Hematopoietic multipotent progenitor cell treated with erythropoietin and hydrocortisone succinate and interleukin-3 and kit ligand, for 15 days (in vitro differentiated cells): Measurements from ENCODE around the gene SGCE.
"Not testable (repeated sequence)": the region's sequence is repeated elsewhere in the genome, so short reads cannot be mapped to it uniquely, and the experiment has no call there.

Experiments used
- DNase-seq: peaks from one replicate; pipeline ENCODE4 v3.0.0-alpha.2; 2015; ENCODE audit warnings: low spot score

The SGCE gene

DNA sequence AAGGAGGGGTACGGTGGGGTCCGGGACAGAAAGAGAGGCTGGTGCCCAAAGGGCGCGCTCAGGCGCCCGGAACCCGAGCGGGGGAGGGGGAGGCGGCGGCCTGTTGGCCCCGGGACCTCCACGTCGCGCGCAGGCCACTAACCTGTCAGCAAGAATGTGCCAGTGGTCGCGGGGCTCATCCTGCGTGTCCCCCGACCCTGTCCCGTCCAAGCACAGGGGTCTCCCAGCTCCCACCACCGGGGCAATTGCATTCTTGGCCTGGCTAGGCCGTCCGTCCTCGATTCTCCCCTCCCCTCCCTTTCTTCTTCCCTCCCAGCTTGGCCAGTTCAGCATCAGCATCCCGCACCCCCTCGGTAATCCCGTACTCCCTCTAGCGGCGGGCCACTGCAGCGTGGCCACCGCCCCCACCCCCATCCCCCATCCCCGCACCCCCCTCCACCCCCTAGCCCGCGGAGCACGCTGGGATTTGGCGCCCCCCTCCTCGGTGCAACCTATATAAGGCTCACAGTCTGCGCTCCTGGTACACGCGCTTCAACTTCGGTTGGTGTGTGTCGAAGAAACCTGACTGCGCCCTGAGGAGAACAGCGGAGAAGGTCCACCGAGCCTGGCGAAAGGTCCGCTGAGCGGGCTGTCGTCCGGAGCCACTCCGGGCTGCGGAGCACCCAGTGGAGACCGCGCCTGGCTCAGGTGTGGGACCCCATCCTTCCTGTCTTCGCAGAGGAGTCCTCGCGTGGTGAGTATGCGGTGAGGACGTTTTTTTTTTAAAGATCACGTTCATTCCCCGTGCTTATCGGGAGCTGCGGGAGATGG, at the start of gene SGCE:
Gene SGCE, minus strand, starts transcription at position 286 of the 810 bp plus-strand sequence. Its CDS starts 35 bp downstream, at position 251.
- DNase-seq: no peak

DNA sequence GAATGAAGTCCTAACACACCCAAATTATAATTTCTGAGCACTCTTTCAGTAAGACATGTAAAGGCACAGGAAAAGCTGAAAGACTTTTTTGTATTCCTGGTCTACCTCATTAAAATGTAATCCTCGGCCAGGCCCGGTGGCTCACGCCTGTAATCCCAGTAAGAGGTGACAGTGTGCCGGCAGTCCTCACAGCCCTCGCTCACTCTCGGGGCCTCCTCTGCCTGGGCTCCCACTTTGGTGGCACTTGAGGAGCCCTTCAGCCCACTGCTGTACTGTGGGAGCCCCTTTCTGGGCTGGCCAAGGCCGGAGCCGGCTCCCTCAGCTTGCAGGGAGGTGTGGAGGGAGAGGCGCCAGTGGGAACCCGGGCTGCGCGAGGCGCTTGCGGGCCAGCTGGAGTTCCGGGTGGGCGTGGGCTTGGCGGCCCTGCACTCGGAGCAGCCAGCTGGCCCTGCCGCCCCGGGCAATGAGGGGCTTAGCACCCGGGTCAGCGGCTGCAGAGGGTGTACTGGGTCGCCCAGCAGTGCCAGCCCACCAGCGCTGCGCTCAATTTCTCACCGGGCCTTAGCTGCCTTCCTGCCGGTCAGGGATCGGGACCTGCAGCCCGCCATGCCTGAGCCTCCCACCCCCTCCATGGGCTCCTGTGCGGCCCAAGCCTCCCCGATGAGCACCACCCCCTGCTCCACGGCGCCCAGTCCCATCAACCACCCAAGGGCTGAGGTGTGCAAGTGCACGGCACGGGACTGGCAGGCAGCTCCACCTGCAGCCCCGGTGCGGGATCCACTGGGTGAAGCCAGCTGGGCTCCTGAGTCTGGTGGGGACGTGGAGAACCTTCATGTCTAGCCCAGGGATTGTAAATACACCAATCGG, 49.5 kb upstream of the SGCE start:
- not testable (repeated sequence) for DNase-seq

- DNase-seq: no peak
Observed at GRCh38 chr7:94701555-94701973, 45.6 kb upstream of the SGCE start.

DNA sequence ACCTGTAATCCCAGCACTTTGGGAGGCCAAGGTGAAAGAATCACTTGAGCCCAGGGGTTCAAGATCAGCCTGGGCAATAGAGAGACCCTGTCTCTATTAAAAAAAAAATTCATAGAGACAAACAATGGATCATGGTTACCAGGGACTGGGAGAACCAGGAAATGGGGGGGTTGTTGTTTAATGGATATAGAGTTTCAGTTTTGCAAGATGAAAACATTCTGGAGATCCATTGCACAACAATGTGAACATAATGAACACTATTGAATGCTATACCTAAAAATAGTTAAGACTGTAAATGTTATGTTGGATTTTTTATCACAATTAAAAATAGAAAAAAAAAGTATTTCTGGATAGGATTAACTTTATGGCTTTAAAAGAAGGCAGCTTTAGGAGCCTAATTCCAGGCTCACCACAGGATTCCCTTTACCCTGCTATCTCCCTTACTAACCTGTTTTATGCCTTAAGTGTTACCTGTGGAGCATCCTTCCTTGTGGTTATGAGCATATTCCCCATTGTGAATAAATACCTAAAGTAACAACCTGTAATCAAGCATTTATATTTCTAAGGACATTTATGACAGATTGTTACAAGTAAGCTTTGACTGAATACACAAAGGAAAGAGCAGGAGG, 45.1 kb upstream of the SGCE start:
- no peak for DNase-seq

DNA sequence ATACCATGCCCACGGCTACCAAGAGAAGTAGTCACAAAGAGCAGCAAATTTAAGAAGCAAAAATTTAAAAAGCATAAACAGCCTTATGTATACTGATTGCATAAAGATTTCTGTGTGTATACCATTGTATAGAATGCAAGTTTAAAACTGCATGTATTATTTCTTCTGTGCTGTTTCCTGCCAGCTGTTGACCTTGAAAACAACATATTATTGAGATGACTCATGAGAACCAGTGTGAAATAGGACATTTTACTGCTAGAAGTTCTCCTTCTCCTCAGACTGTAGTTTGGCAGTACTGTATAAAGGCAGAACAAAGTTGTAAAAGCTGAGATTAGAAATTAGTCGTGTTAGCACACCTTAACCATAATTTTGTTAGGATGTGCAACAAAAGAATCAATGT, 42.3 kb upstream of the SGCE start:
- no peak for DNase-seq

DNA sequence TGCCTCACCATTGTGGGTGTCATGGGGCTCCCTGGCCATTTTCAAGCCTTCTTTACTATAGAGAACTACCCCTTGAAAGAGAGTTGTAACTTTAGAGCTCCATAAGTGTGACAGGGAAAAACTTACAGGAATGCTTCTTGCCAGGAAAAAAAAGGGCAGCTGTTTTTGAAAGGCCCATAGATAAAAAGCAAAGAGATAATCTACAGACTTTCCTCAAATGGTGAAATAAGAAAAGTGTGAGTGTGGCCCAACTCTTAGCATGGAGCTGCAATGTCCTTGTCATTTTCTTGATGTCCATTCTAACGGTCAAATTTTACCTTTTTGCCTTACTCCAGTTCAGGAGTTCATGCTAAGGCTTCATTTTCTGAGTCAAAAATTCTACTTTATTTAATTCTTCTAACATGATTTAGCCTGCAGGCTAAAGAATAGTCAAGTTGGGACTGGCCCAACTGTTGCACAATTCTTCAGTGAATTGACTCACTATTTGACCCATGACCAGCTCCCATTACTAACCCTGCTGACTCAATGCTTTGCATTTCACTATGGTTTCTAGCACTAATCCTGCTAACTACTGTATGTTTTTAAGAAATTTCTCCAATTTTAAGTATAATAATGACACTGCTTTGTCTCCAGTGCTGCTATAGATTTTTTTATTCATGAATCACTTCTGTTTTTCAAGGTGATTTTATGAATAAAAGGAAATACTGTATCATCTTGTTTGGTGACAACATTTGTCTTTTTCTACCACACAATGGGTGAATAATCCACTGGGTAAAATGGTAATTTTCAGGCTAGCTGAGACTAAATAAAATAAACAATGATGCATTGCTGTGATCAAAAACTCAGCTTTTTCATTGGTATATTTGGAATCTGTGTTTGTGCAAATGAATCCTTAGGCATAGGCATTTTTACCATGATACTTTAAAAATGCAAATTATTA, 41.4 kb upstream of the SGCE start:
- DNase-seq: no peak

DNA sequence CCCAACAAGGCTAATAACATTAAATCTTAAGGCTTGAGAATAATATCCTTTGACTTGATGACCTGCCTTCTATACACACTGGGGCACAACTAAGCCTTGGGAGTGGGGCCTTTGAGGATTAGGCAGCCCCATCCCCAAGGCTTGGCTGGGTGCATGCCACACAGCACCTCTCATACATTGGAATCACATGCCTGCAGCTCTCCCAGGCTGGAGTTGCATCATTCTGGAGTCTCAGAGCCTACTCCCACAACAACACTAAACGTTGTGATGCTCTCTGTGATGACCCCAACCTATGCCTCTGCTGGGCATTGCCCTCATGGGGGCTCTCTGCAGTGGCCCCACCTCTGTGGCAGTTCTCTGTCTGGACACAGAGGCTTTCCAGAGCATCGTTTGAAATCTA, 31.9 kb upstream of the SGCE start:
- DNase-seq: no peak

DNA sequence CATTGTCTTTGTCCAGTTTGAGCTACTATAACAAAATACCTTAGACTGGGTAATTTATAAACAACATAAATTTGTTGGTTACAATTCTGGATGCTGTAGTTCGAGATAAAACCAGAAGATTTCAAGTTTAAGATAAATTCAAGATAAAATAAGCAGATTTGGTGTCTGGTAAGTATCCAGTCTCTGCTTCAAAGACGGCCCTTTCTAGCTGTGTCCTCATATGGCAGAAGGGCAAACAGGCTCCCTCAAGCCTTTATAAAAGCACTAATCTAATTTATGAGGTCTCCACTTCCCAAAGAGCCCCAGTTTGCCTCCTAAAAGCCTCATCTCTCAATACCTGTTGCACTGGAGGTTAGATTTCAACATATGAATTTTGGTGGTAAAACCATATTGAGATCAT, 31.1 kb upstream of the SGCE start:
- no peak for DNase-seq

- DNase-seq: no peak
Observed at GRCh38 chr7:94683066-94683465, 27.1 kb upstream of the SGCE start.

GRCh38 chr7:94679358-94679757, 23.4 kb upstream of the SGCE start:
- no peak for DNase-seq

- DNase-seq: no peak
Observed at GRCh38 chr7:94676431-94676830, 20.5 kb upstream of the SGCE start.

GRCh38 chr7:94675356-94675755, 19.4 kb upstream of the SGCE start:
- no peak for DNase-seq

GRCh38 chr7:94671444-94672235, 15.7 kb upstream of the SGCE start:
- no peak for DNase-seq

DNA sequence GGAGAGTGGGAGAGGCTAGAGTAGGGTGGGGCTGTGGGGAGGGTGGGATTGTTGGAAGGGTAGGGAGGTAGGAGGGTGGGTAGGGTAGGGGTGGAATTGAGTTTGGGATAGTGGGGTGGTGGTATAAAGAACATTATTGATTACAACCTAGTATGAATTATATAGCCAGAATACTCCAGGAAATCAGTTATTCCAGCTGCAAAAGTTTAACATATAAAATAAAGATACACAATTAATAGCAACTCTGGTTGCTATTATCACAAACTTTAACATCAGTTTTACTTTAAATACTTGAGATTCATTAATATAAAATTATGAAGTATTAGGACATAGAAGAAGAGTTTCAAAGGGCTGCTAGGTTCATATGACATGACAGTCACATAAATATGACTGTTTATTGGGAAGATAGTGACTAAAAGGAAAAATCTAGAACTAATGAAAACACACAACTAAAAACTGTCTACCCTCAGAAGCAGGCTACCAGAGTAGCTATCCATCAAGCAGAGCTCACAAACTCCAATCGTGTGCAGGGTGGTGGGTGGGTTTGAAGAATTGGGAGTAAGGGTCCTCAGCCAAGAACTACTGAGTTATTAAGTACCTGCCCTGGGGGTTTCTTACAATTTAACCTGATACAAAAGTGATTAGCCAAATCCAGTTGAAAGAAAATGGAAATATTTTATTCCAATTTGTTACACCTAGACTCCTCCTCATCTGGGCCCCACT, 14.0 kb upstream of the SGCE start:
- DNase-seq: no peak

DNA sequence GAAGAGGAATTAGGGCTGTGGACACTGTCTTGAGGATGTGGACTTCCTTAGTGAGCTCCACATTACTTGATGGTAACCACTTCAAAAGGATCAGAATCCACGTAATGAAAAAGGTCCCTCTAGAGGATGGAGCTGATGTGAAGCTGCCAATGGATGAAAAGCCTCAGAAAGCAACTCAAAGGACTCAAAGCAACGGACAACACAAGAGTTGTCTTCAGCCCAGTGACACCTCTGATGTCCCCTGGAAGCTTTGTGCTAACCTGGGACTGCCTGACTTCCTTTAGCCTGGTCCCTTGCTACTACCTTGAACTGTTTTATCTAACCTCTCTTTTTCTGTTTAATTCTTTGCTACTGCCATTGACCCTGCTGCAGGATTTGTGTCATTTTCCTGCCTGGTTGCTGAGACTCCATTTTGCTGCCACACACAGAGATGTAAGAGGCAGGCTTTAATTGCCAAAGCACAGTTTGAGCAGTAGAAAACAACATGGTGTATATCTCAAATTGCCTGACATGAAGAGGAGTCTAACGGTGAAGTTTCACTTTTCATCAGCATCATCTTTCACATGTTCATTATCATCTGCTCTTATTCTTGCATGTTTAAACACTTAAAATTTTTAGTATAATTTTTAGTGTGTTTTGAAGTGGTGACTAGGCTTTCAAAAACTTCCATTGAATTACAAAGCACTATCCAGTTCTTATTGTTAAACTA, 11.1 kb upstream of the SGCE start:
- DNase-seq: no peak

GRCh38 chr7:94665426-94665825, 9.5 kb upstream of the SGCE start:
- no peak for DNase-seq

DNA sequence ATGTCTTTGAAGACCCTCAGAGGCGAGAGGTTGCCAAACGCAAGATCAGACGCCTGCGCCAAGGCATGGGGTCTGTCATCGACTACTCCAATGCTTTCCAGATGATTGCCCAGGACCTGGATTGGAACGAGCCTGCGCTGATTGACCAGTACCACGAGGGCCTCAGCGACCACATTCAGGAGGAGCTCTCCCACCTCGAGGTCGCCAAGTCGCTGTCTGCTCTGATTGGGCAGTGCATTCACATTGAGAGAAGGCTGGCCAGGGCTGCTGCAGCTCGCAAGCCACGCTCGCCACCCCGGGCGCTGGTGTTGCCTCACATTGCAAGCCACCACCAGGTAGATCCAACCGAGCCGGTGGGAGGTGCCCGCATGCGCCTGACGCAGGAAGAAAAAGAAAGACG, 8.1 kb upstream of the SGCE start:
- DNase-seq: no peak

- no peak for DNase-seq
Observed at GRCh38 chr7:94662548-94662947, 6.6 kb upstream of the SGCE start.

DNA sequence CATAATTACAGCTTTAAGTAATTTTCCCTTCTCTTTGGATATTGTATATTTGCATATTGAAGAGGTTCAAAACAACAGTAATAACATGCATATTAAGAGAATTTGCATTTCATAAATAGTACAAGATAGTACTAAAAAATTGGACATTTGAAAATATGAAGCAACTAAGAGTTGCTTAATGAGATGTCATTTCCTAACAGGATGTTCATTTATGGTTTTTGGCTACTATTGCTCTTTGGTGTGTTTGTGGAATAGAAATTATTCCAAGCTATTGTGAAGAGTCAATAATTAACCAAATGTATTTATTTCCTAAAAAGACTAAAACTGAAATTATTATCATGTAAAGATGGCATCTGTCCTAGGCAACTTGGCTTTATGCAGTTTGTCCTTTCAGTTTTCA, 4.1 kb upstream of the SGCE start:
- DNase-seq: no peak
